ENCODE results near the gene SCCPDH.
"Not testable (repeated sequence)": the region's sequence is repeated elsewhere in the genome, so short reads cannot be mapped to it uniquely, and the experiment has no call there.

Gene SCCPDH

DNA sequence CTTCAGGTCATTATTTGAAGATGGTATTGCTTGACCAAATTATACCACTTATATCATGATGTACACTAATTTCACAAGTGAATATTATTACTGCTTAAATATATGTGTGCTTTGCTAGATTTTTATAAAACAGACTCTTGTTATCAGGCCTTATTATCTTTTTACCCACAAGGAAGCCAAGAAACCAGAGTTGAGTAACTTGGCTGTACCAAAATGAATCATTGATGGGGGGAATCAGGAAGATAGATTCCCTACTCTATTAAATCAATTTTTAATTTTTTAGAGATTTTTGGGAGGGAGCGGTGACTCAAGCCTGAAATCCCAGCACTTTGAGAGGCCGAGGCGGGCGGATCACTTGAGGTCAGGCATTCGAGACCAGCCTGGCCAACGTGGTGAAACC lies 16.0 kb upstream of the SCCPDH start:
- DNase-seq, result no peak

DNA sequence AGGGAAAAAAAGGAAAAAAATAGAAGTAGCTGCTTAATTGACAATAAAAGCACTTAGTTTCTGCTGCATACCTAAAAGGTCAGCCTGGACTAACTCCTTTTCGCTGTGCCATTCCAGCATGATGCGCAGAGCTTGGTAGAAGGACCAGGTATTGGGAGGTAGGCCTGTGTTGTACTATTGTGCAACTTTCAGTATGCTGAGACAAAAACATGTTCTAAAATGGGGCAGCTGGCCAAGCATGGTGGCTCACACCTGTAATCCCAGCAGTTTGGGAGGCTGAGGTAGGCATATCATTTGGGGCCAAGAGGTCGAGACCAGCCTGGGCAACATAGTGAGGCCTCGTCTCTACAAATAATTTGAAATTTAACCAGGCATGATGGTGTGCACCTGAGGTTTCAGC lies 15.0 kb upstream of the SCCPDH start:
- no peak for DNase-seq

DNA sequence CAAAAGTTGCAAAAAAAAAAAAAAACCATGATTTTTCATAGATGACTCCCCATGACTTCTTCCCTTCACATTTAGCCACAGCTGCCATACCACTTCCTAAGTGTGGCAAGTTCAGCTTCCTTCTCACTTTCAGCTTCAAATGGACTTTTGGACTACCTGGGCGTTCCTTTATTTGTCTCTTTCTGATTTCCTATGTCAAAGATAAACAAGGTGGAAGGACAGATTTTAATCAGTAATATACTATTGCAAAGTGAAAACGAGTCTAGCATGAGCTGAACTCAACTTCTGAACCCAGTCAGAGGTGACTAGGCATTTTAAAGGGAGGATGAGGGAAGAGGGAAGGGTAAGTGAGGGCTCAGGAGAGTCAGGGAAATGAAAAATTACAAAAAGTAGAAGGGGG lies 14.4 kb upstream of the SCCPDH start:
- DNase-seq, result no peak

DNA sequence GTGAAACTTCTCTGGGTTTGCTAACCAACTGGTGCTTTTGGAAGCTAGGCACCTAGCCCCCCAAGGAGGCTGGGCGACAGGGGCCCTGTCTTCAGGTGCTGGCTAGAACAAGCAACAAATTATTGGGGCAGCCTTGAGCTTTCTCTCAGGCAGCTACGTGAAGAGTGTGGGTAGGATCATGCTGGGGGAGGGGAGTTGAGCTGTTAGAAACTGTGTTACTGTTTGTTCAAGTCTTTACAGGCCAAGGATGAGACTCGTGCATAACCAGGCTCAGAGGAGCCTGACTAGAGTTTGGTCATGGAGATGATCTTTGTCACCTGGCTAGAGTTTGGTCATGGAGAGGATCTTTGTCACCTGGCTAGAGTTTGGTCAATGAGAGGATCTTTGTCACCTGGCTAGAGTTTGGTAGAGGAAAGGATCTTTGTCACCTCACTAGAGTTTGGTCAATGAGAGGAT lies 12.6 kb upstream of the SCCPDH start:
- DNase-seq, result no peak

DNA sequence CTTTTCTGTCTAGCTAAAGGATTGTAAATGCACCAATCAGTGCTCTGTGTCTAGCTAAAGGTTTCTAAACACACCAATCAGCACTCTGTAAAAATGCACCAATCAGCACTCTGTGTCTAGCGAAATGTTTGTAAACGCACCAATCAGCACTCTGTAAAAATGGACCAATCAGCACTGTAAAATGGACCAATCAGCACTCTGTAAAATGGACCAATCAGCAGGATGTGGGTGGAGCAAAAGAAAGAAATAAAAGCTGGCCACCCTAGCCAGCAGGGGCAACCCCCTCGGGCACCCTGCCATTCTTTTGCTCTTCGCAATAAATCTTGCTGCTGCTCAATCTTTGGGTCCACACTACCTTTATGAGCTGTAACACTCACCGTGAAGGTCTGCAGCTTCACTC lies 11.8 kb upstream of the SCCPDH start:
- not testable (repeated sequence) for DNase-seq

DNA sequence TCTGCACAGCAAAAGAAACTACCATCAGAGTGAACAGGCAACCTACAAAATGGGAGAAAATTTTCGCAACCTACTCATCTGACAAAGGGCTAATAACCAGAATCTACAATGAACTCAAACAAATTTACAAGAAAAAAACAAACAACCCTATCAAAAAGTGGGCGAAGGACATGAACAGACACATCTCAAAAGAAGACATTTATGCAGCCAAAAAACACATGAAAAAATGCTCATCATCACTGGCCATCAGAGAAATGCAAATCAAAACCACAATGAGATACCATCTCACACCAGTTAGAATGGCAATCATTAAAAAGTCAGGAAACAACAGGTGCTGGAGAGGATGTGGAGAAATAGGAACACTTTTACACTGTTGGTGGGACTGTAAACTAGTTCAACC lies 4.8 kb upstream of the SCCPDH start:
- not testable (repeated sequence) for DNase-seq

DNA sequence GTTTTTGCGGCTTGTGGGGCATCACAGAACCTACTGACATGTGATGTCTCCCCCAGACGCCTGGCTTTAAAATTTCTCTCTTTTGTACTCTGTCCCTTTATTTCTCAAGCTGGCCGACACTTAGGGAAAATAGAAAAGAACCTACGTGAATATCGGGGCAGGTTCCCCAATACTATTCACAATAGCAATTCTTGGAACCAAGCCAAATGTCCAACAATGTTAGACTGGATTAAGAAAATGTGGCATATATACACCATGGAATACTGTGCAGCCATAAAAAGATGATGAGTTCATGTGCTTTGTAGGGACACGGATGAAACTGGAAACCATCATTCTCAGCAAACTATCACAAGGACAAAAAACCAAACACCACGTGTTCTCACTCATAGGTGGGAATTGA lies 3.4 kb upstream of the SCCPDH start:
- not testable (repeated sequence) for DNase-seq

DNA sequence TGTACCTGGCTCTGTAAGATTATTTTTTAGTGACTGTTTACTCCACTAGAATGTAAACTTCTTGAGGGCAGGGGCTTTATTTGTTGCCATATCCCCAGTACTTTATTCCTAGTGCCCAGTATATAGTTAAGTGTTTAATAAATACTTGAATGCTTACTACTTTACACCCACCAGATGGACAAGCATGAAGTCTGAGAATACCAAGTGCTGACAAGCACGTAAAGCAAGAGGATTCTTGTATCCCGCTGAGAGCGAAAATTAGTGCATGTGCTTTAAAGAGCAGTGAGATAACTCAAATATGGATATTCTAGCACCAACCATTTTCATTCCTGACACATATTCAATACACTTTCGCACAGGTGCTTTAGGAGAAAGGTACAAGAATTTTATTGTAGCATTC lies 1.5 kb upstream of the SCCPDH start:
- DNase-seq, result no peak

DNA sequence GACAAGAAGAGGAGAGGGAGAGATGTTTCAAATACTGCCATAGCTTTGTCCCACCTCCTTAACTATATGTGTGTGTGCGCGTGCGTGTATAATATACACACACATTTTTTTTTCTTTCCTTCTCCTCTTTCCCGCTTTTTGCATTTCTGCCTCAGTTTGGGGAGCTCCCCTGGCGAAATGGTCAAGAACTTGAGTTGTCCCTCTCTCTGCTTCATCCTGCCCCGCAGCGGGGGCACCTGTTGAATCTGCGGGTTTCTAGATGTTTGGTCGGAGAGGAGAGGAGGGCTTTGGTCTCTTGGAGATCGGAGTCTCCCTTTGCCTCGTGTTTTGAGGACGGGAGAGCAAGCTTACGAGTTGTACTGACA lies 504 bp downstream of the SCCPDH start:
- DNase-seq, result peak; percentile 67

DNA sequence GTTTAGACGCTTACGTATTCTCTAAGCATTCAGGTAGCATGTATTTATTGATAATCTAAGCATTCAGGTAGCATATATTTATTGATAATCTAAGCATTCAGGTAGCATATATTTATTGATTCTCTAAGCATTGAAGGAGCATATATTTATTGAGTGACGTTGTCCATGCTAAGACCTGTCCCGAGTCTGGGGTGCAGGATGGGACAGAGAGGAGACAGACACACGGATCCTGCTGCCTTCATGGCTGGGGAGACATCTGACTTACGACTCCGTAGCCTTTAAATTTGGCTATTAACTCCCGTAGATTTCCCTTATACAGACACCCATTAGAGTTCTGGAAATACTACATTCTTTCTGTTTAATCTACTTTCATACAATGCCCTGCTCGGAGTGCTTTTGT lies 982 bp downstream of the SCCPDH start:
- no peak for DNase-seq

DNA sequence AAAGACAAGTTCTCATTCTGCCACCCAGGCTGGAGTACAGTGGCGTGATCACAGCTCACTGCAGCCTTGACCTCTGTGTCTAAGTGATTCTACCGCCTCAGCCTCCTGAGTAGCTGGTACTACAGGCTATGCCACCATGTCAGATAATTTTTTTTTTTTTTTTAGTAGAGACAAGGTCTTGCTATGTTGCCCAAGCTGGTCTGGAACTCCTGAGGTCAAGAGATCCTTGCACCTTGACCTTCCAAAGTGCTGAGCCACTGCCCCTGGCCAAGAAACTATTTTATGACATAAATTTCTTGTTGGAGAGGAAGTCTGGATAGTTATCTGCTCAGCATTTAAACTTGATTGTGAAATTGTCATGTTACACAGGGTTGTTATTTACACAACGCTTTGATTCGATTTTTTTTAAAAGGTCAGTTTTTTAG lies 2.1 kb downstream of the SCCPDH start:
- no peak for DNase-seq

DNA sequence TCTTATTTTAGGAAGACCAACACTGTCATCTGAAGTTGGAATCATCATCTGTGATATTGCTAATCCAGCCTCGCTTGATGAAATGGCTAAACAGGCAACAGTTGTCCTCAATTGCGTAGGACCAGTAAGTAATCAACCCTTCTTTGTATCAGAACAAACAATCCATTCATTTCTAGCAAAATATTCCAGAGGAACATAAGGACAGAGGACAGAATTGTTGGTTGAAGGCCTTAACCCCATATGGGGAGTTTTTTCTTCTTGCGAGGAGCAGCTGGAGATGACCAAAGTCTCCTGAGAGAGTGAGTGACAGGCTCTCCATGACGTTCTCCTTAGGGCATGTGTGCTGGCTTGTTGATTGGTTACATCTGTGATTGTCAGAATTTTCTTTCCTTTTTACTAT lies 2.7 kb downstream of the SCCPDH start:
- DNase-seq, result no peak

DNA sequence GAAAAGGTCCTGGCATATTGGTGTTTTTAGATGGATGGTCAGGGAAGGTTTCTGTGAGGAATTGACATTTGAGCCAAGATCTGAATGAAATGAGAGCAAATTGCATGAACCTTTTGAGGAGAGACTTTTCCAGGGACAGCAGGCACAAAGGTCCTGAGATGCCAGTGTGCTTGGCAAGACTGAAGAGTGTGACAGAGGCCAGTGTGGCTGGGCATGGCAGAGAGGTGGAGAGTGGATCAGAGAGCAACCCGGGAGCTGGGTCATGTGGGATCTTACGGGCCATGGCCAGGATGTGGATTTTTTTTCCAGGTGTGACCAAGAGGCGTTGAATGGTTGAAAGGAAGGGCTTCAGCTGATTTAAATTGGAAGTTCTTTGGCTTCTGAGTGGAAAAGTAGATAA lies 3.4 kb downstream of the SCCPDH start:
- DNase-seq, result no peak

DNA sequence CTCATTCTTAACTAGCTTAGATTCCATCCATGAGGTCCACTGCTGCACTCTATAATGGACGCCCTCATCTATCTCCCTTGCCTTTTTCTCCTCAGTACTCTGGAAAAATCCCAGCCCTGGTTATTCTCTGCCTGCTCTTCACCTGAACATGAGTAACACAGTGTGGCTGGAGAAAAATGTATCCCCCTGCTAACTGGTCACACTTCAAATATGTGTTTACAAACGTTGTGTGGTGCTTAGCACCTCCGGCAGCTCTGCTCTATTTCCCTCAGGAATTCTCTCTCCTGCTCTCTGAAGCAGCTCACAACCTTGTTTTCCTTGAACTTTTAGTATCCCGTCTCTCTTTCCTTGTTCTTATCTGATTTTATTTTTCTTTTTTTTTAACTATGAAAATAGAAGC lies 4.1 kb downstream of the SCCPDH start:
- no peak for DNase-seq

DNA sequence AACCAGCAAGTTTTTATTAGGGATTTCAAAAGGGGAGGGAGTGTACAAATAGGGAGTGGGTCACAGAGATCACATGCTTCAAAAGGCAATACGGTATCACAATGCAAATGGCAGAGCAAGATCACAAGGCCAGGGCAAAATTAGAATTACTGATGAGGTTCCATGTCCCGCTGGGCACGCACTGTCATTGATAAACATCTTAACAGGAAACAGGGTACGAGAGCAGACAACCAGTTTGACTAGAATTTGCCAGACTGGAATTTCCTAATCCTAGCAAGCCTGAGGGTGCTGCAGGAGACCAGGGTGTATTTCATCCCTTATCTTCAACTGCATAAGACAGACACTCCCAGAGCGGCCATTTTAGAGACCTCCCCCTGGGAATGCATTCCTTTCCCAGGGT lies 4.8 kb downstream of the SCCPDH start:
- not testable (repeated sequence) for DNase-seq

DNA sequence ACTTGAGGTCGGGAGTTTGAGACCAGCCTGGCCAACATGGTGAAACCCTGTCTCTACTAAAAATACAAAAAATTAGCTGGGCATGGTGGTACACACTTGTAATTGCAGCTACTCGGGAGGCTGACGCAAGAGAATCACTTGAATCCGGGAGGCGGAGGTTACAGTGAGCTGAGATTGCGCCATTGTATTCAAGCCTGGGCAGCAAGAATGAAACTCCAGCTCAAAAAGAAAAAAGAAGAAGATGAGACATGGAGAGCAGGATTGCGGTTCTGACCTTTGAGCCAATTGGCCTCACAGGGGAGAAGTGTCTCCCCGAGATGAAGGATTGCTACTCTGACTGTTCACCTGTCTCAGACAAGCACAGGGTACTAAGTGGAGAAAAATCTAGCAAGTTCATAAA lies 6.6 kb downstream of the SCCPDH start:
- no peak for DNase-seq

DNA sequence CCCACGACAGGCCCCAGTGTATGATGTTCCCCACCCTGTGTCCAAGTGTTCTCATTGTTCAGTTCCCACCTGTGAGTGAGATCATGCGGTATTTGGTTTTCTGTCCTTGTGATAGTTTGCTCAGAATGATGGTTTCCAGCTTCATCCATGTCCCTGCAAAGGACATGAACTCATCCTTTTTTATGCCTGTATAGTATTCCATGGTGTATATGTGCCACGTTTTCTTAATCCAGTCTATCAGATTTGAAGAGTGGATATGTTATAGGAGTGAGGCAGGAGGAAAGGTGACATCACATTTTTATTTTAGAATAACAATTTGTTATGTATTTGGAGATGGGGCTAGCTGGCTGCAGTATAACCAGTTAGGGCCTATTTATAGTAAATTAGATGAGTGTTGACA lies 7.7 kb downstream of the SCCPDH start:
- not testable (repeated sequence) for DNase-seq

DNA sequence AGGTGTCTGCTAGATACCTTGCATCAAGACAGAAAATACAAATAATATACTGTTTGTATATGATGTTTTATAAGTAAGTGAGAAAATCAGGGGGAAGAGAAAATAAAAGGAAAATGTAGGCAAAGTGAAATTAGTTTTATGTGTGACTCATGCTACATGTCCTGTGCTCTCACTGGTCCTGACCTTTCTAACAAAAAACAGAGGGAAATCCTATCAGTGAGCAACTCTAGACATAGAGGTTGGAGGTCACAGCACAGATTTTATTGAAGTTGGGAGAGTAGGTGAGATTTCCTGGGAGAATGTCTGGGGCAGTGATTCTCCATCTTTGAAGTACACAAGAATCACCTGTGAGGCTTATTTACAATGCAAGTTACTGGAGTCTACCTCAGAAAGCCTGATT lies 9.5 kb downstream of the SCCPDH start:
- DNase-seq, result no peak

DNA sequence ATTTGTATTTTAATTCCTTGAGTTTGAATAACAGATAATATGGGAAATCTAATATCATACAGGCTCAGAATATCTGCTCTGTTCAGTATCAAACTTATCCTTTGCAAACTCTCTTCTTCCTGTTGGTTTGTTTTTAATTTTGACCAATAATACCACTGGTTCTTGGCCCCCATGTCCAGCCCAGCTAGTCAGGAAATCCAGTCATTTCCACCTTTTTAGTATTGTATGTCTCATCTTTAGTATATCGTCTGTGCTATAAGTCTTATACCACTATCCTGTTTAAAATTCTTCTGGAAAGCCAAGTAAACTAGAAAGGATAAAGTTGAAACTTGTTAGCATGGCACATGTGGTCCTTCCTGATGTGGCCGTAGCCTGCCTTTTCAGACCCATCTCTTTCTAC lies 10.7 kb downstream of the SCCPDH start:
- no peak for DNase-seq

DNA sequence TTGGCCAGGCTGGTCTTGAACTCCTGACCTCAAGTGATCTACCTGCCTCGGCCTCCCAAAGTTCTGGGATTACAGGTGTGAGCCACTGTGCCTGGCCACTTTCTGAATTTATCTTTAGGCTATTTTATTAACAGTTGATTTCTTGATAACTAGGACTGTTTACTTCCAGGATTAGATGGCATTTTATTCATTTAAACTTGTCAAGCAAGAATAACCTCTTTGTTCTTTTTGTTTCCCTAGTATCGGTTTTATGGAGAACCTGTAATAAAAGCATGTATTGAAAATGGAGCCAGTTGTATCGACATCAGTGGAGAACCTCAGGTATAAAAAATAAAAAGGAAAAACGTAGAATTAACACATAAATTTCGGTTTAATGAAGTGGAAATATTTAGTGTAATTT lies 11.5 kb downstream of the SCCPDH start:
- DNase-seq, result no peak

DNA sequence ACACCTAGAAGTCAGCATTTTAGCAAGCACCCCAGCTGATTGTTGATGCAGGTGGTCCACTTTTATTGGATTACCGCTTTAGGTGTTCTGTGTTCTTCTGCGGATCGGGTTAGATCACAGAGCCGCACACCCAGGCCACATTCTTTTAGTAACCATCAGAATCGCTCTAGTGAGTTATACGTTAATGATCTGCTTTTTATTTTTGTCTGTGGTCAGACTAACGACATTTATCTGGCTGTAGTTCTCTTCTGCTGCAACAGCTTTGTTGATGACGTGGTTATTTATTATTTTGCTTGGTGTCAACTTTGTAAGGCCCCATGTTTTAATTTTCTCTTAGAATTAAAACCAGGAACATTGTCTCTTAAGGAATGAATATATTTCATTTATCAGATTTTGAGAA lies 18.2 kb downstream of the SCCPDH start:
- no peak for DNase-seq

DNA sequence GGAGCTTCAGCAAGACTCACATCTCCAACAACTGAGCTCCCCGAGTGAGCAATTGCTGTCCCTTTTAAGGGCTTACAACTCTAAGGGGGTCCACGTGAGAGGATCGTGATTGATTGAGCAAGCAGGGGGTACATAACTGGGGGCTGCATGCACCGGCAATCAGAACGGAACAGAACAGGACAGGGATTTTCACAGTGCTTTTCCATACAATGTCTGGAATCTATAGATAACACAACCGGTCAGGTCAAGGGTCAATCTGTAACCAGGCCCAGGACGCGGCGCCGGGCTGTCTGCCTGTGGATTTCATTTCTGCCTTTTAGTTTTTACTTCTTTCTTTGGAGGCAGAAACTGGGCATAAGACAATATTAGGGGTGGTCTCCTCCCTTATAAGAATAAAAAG lies 21.9 kb downstream of the SCCPDH start:
- DNase-seq, result not testable (repeated sequence)

DNA sequence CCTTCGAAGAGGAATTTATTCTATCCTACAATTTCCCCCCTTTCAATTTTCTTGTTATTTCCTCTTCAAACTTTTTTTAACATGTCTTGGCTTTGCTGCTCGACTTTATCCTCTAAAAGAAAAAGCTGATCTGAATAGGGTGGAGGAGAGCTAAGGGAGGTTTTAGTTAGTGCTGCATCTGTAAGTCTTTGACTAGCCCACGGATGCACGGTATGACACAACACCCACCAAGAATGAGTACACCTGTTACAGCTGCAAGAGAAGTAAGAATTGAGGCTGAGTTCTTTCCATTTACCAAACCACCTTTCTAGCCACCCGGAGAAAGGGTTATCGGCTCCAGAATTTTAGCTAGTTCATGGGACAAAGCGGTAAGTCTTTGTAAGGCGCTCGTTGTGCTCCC lies 23.8 kb downstream of the SCCPDH start:
- no peak for DNase-seq

DNA sequence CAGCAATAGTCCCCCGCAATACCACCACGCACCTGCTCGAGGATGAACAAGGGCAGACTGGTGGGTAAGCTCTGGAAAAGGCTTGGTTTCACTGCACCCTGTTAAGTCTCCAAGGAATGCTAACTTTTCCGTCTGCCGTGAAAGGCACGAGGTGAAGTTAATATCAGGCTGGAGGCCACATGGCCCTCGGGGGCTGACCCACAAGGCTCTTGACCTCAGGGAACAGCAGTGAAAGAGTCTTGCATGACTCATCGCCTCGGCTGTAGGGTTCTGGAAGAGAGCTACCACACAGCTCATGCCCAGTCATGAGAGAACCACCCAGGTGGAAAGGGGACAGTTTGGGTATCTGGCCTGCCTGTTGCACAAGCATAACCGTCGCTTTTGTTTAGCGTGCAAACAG lies 24.7 kb downstream of the SCCPDH start:
- DNase-seq, result no peak

DNA sequence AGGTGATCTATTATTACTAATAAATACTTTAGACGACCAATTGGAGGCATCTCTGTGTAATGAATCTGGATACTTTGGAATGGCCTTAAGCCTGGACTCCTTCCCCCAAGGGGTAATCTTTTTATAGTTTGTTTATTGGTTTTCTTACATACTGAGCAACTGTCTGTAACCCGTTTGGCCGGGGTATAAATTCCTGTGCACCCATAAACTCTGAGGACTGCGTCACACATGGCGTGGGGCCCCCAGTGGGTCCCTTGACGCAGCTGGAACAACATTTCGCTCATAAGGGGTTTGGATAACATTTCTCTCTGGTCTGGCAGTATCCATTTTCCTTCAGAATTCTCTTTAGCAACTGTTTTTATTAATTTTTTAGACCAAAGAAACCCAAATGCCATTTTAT lies 26.5 kb downstream of the SCCPDH start:
- DNase-seq, result no peak
